ENCODE measurements around the gene ACSL5.

DNA sequence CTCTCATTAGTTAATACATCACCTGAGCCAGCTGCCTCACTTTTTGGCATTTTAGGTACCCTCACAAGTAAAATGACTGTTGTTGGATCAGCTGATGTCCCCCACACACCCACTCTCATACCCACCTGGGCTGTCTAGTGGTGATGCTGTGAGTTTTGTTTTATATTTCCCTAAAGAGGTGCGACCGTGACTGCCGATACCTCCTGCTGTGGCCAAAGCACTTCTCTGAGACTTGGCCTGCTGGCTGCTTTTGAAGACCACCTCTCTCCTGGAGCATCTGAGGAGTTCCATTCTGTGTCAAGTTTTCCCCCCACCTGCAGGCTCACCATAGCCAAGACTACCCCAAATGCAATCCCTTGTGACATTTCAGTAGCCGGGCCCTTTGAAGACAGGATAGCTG lies 6.4 kb upstream of the ACSL5 start:
- TF ChIP-seq, protein P1, sequence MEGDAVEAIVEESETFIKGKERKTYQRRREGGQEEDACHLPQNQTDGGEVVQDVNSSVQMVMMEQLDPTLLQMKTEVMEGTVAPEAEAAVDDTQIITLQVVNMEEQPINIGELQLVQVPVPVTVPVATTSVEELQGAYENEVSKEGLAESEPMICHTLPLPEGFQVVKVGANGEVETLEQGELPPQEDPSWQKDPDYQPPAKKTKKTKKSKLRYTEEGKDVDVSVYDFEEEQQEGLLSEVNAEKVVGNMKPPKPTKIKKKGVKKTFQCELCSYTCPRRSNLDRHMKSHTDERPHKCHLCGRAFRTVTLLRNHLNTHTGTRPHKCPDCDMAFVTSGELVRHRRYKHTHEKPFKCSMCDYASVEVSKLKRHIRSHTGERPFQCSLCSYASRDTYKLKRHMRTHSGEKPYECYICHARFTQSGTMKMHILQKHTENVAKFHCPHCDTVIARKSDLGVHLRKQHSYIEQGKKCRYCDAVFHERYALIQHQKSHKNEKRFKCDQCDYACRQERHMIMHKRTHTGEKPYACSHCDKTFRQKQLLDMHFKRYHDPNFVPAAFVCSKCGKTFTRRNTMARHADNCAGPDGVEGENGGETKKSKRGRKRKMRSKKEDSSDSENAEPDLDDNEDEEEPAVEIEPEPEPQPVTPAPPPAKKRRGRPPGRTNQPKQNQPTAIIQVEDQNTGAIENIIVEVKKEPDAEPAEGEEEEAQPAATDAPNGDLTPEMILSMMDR (IDR thresholded peaks at IDR 0.05; ENCODE audit: low read length), result no peak
- no peak for TF ChIP-seq EZH2 (IDR thresholded peaks at IDR 0.05; ENCODE audit: borderline replicate concordance, low read length)

Data from OCI-LY1 (cell line).